Hair follicular keratinocyte (primary cell): Measurements from ENCODE around the gene STC2. TPM values are rescaled to one million over a fixed set of nuclear protein-coding genes. Genes with fewer than 3 reads are reported as not detected.

Experiments
- total RNA-seq: library from RNA; depleted of rRNA; stranded (reverse); fragments of >200 nt; gene quantifications from 2 replicates; pipeline ENCODE4 v1.2.3, GENCODE V29; 2015

Gene STC2
- total RNA-seq, result 63.4 and 110 TPM in 2 replicates

GRCh38 chr5:173327948-173328843 is at the start of gene STC2:
TSS of gene STC2 (minus strand) at chr5:173328414. CDS start at chr5:173328193, 221 bp downstream.

Other genes with a start within 250 kb of the STC2 start
- 19.9 and 23.4 TPM in 2 replicates for gene BNIP1, start 183.9 kb downstream of the STC2 start, total RNA-seq
- not detected in 2 replicates for gene NKX2-5, start 93.2 kb downstream of the STC2 start, total RNA-seq